CD4-positive, alpha-beta T cell (primary cell): ENCODE data around the gene DTWD2. TPM values are rescaled to one million over a fixed set of nuclear protein-coding genes. Genes with fewer than 3 reads are reported as not detected.
"Not testable (repeated sequence)": the region's sequence is repeated elsewhere in the genome, so short reads cannot be mapped to it uniquely, and the experiment has no call there.

Experiments
- ATAC-seq: fragments of 200-7000 bp; cut with Tn5 transposase; one replicate; pipeline ENCODE4 v1.10.0; 2022; ENCODE audit warnings: mild to moderate bottlenecking; ENCODE audit not compliant: poor library complexity
- CTCF ChIA-PET: fragments of 350-600 bp; sonication (Branson Sonifier 250); formaldehyde crosslinking; loops from one replicate; lab custom pipeline; 2021; ENCODE audit warnings: antibody characterized with exemption, inconsistent platforms; lab: Charles Lee
- POLR2A ChIA-PET: fragments of 350-600 bp; sonication (Branson Sonifier 250); formaldehyde crosslinking; loops from one replicate; lab custom pipeline; 2021; ENCODE audit warnings: antibody characterized with exemption, inconsistent platforms; lab: Charles Lee
- DNase-seq, 14 experiments: peaks; one replicate each; pipeline ENCODE4 v3.0.0-alpha.2; 2013 to 2020; ENCODE audit warnings: mixed read lengths in 2 of 14
- H3K27ac ChIP-seq, 2 donors: one replicate each; pipeline versions ENCODE4 v1.5.1 to v1.7.0; 2013; ENCODE audit warnings: low read length in 2 of 2, low read depth in 1 of 2, mild to moderate bottlenecking in 1 of 2
- H3K27me3 ChIP-seq, 2 experiments: 1 replicate in 1 of 2; 2 replicates in 1 of 2; pipeline versions ENCODE4 v1.6.1 to v1.7.0; 2013; ENCODE audit warnings: low read length in 2 of 2, control low read depth in 1 of 2, mild to moderate bottlenecking in 1 of 2, moderate library complexity in 1 of 2; ENCODE audit not compliant: insufficient read depth in 2 of 2, control insufficient read depth in 1 of 2
- H3K36me3 ChIP-seq: one replicate; pipeline ENCODE4 v1.6.1; 2013; ENCODE audit warnings: low read length, control low read depth; ENCODE audit not compliant: insufficient read depth
- H3K4me1 ChIP-seq: one replicate; pipeline ENCODE4 v1.6.1; 2013; ENCODE audit warnings: low read length, control low read depth; ENCODE audit not compliant: insufficient read depth
- H3K4me3 ChIP-seq: one replicate; pipeline ENCODE4 v1.5.1; 2013; ENCODE audit warnings: mild to moderate bottlenecking, low read length, moderate library complexity
- H3K9me3 ChIP-seq, 2 experiments: 1 replicate in 1 of 2; 2 replicates in 1 of 2; pipeline versions ENCODE4 v1.6.1 to v1.7.0; 2013; ENCODE audit warnings: low read length in 2 of 2, mild to moderate bottlenecking in 2 of 2, control low read depth in 1 of 2, moderate library complexity in 1 of 2; ENCODE audit not compliant: control insufficient read depth in 1 of 2, insufficient read depth in 1 of 2
- H3K27ac Mint-ChIP-seq: one replicate; pipeline ENCODE4 v1.8.0; 2020; ENCODE audit warnings: mixed read lengths
- H3K27me3 Mint-ChIP-seq: one replicate; pipeline ENCODE4 v1.8.0; 2021; ENCODE audit warnings: mixed read lengths
- H3K36me3 Mint-ChIP-seq: one replicate; pipeline ENCODE4 v1.8.0; 2021; ENCODE audit warnings: low read depth, mixed read lengths
- H3K4me1 Mint-ChIP-seq: one replicate; pipeline ENCODE4 v1.8.0; 2021; ENCODE audit warnings: low read depth, mixed read lengths
- H3K4me3 Mint-ChIP-seq: one replicate; pipeline ENCODE4 v1.8.0; 2020; ENCODE audit warnings: mild to moderate bottlenecking, mixed read lengths
- H3K9me3 Mint-ChIP-seq: one replicate; pipeline ENCODE4 v1.8.0; 2020; ENCODE audit warnings: mixed read lengths
- intact Hi-C, 2 experiments: fragments of 100-400 bp; cut with DNase I in 1 of 2; cut with micrococcal nuclease in 1 of 2; formaldehyde crosslinking; loops; one replicate each; pipeline versions ENCODE4 v1.15.1 to v1.9.0; 2023 to 2025; cut with DNase I, micrococcal nuclease
- total RNA-seq, 174 experiments: library from RNA in 2 of 174; stranded (reverse) in 2 of 174; gene quantifications; one replicate each; pipeline ENCODE4 v1.2.3 and lab custom pipeline; 2021 to 2026
- TF ChIP-seq, protein P1 (sequence below): fragments of 200-600 bp; IDR thresholded peaks from one replicate; pipeline ENCODE4 v1.8.0; 2022; ENCODE audit warnings: antibody characterized with exemption, mild to moderate bottlenecking

DTWD2 gene
- total RNA-seq, 2 experiments from 2014 or later: 2.1 to 2.3 TPM

DNA sequence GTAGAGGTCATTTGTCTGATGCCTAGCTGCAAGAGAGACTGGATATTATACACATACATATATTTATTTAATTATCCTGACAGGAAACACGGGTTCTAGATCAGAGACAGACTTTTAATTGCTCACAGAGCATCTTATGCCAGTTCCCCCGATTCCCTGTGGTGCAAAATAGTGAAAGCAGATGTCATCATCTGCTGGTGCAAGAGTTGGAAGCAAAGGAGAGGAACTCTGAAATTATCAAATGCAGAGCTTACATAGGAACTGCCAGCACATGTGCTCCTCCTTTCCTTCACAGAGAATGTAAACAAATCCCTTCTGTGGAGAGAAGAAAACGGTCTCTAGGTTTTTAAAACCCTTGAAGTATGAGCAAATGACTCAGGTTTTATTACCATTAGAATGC, 69.3 kb downstream of the DTWD2 start:
- no peak for ATAC-seq
- Histone ChIP-seq H3K27ac (no peak overlapping the region), H3K9me3 (no peaks in the 10 kb centered on the region), H3K36me3 (no peaks in the 10 kb centered on the region), H3K4me1 (no peaks in the 10 kb centered on the region), H3K27me3 (no peaks in the 10 kb centered on the region), H3K4me3 (no peak overlapping the region)
- TF ChIP-seq, protein P1, sequence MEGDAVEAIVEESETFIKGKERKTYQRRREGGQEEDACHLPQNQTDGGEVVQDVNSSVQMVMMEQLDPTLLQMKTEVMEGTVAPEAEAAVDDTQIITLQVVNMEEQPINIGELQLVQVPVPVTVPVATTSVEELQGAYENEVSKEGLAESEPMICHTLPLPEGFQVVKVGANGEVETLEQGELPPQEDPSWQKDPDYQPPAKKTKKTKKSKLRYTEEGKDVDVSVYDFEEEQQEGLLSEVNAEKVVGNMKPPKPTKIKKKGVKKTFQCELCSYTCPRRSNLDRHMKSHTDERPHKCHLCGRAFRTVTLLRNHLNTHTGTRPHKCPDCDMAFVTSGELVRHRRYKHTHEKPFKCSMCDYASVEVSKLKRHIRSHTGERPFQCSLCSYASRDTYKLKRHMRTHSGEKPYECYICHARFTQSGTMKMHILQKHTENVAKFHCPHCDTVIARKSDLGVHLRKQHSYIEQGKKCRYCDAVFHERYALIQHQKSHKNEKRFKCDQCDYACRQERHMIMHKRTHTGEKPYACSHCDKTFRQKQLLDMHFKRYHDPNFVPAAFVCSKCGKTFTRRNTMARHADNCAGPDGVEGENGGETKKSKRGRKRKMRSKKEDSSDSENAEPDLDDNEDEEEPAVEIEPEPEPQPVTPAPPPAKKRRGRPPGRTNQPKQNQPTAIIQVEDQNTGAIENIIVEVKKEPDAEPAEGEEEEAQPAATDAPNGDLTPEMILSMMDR: no peak
- Mint-ChIP-seq H3K4me3 (no peak overlapping the region), H3K27me3 (no peaks in the 10 kb centered on the region), H3K36me3 (peaks cover 33% of the 10 kb centered on the region), H3K9me3 (no peaks in the 10 kb centered on the region), H3K27ac (no peak overlapping the region), H3K4me1 (no peaks in the 10 kb centered on the region)
- DNase-seq: no peak
- ChIA-PET POLR2A (no interaction called here), CTCF (no interaction called here)
- intact Hi-C loops: no loop called here

DNA sequence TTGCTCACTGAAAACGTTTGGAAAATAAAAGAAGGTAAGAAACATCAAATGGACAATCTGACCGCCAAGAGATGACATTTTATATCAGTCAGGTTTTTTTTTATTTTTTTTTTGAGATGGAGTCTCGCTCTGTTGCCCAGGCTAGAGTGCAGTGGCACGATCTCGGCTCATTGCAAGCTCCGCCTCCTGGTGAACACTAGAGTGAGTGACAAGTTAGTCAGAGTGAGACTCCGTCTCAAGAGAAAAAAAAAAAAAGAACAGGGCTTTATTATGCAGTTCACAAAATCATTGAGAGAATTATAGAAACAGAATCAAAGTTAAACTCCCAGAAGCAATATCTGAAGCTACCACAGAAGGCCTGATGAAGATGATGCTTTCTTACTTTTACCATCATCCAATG, 70.1 kb downstream of the DTWD2 start:
- H3K4me1 ChIP-seq: no peaks in the 10 kb centered on the region
- no peak overlapping the region for H3K4me3 ChIP-seq
- no peak for DNase-seq
- H3K9me3 ChIP-seq: no peaks in the 10 kb centered on the region
- H3K9me3 Mint-ChIP-seq: no peaks in the 10 kb centered on the region
- H3K36me3 ChIP-seq: no peaks in the 10 kb centered on the region
- CTCF ChIA-PET: no interaction called here
- POLR2A ChIA-PET: no interaction called here
- TF ChIP-seq, protein P1: no peak
- no peak overlapping the region for H3K27ac Mint-ChIP-seq
- peaks cover 27% of the 10 kb centered on the region for H3K36me3 Mint-ChIP-seq
- ATAC-seq: no peak
- no peaks in the 10 kb centered on the region for H3K4me1 Mint-ChIP-seq
- H3K27me3 Mint-ChIP-seq: no peaks in the 10 kb centered on the region
- H3K4me3 Mint-ChIP-seq: no peak overlapping the region
- no peaks in the 10 kb centered on the region for H3K27me3 ChIP-seq
- H3K27ac ChIP-seq: no peak overlapping the region
- intact Hi-C loops: no loop called here

DNA sequence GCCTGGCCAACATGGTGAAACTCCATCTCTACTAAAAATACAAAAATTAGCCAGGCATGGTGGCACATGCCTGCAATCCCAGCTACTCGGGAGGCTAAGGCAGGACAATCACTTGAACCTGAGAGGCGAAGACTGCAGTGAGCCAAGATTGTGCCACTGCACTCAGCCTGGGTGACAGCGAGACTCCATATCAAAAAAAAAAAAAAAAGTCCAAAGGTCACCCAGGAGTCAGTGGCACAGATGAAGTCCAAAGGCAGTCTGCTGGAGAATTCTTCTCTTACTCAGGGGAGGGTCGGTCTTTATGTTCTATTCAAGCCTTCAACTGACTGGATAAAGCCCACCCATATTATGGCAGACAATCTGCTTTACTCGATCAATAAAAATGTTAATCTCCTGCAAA, 80.8 kb downstream of the DTWD2 start:
- H3K36me3 ChIP-seq, H3K4me1 Mint-ChIP-seq, POLR2A ChIA-PET, intact Hi-C loops, H3K27me3 ChIP-seq, ATAC-seq, H3K27ac ChIP-seq, H3K4me1 ChIP-seq, H3K4me3 ChIP-seq, H3K36me3 Mint-ChIP-seq, H3K9me3 Mint-ChIP-seq, H3K27me3 Mint-ChIP-seq, CTCF ChIA-PET, H3K27ac Mint-ChIP-seq, H3K9me3 ChIP-seq, DNase-seq, H3K4me3 Mint-ChIP-seq: not testable (repeated sequence)

DNA sequence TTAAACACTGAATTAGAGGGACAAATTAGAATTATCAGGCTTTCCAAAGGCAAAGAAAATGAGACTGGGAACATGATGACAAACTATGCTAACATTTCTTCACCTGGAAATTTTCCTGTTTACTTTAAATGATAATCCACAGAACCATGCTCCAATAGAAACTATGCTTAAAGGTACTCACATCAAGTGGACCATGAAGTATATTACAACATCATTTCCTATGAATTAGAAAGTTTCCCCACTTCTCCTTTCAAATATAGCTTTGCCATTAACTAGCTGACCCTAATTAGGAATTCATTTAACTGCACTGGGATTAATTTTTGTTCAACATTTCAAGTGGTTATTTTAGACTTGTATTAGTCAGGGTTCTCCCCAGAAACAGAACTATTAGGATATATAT, 81.4 kb downstream of the DTWD2 start:
- no peaks in the 10 kb centered on the region for H3K4me1 ChIP-seq
- H3K27me3 ChIP-seq: no peaks in the 10 kb centered on the region
- no peak for DNase-seq
- H3K27me3 Mint-ChIP-seq: no peaks in the 10 kb centered on the region
- ATAC-seq: no peak
- H3K27ac ChIP-seq: no peak overlapping the region
- CTCF ChIA-PET: no interaction called here
- POLR2A ChIA-PET: no interaction called here
- TF ChIP-seq, protein P1: no peak
- no peak overlapping the region for H3K4me3 ChIP-seq
- H3K4me3 Mint-ChIP-seq: no peak overlapping the region
- no peak overlapping the region for H3K27ac Mint-ChIP-seq
- no peaks in the 10 kb centered on the region for H3K4me1 Mint-ChIP-seq
- H3K9me3 ChIP-seq: no peaks in the 10 kb centered on the region
- peaks cover 5% of the 10 kb centered on the region for H3K36me3 Mint-ChIP-seq
- no peaks in the 10 kb centered on the region for H3K9me3 Mint-ChIP-seq
- no peaks in the 10 kb centered on the region for H3K36me3 ChIP-seq
- intact Hi-C loops: no loop called here
